Measurements from ENCODE around the gene FHIP1B.

FHIP1B gene

DNA sequence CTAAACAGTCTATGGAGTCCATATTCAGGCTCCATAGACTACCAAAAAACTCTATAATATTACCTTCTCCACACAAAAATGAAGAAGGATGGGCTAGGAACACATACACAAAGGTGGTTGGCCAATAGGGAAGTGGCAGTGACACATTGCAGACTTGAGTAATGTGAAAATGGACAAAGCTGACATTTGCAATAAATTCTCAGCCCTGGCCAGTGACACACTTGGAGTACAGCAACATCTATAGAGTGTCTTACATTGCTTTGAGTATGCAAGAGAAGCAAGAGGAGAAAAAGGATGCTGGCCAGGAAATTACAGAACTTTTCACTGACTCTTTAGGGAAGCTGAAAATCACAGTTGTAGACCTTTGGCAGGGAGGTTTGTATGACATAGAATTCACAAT is 42.7 kb downstream of the FHIP1B start:
- H3K27ac ChIP-seq (ENCODE audit: low read depth in 2 of 2, low read length in 2 of 2): no peak overlapping the region
- H3K9ac ChIP-seq (ENCODE audit: low read depth in 1 of 2, low read length in 2 of 2): no peak overlapping the region
- no peaks in the 10 kb centered on the region for H3K9me3 ChIP-seq (ENCODE audit: control insufficient read depth in 2 of 2, low read length in 2 of 2)
- H3K4me3 ChIP-seq (ENCODE audit: low read length in 2 of 2): no peak overlapping the region
- no peaks in the 10 kb centered on the region for H3K4me1 ChIP-seq (ENCODE audit: control insufficient read depth in 2 of 2, insufficient read depth in 2 of 2, low read length in 2 of 2)
- no peaks in the 10 kb centered on the region for H3K36me3 ChIP-seq (ENCODE audit: control insufficient read depth in 2 of 2, insufficient read depth in 2 of 2, low read length in 2 of 2)
- H3K27me3 ChIP-seq (ENCODE audit: control insufficient read depth in 2 of 2, insufficient read depth in 2 of 2, low read length in 2 of 2): no peaks in the 10 kb centered on the region

DNA sequence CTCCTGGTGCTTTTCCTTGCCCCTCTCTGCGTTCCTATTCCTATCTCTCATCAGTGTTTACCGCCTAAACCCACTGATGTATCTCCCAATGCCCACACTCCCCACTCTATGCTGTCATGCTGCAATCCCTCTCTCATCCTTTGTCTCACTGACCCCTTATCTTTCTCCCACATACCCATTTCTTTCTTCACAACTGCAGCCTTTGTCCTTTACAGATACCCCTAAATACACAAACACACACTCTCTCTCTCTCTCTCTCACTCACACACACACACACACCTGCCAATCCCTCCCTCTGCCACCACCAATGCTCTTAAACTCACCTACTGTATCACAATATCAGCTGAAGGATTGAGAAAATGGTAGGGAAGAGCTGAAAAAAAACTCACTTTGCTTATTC is 59.0 kb downstream of the FHIP1B start:
- Histone ChIP-seq H3K36me3 (ENCODE audit: control insufficient read depth in 2 of 2, insufficient read depth in 2 of 2, low read length in 2 of 2) (no peaks in the 10 kb centered on the region), H3K9ac (ENCODE audit: low read depth in 1 of 2, low read length in 2 of 2) (no peak overlapping the region), H3K27me3 (ENCODE audit: control insufficient read depth in 2 of 2, insufficient read depth in 2 of 2, low read length in 2 of 2) (no peaks in the 10 kb centered on the region), H3K27ac (ENCODE audit: low read depth in 2 of 2, low read length in 2 of 2) (no peak overlapping the region), H3K4me1 (ENCODE audit: control insufficient read depth in 2 of 2, insufficient read depth in 2 of 2, low read length in 2 of 2) (no peaks in the 10 kb centered on the region), H3K9me3 (ENCODE audit: control insufficient read depth in 2 of 2, low read length in 2 of 2) (no peaks in the 10 kb centered on the region), H3K4me3 (ENCODE audit: low read length in 2 of 2) (no peak overlapping the region)

DNA sequence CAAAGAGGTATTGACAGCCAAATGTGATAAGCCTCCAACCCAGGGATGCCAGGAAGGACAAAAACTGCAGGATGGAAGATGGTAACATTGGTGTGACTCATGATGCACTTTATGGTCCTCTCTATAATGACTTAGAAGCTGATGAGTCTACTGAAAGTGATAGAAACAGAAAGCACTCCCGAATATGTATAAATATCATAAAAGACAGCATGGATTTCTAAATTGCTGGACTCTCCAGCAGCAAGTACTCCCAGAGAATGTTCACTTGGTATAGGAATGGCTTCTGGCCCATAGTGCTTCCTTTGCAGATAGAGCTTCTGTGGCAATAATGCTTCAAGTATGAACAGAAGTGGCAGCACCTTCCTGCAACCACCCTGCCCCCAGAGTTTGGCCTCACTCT is 64.2 kb downstream of the FHIP1B start, which contains the start of gene OR52B2:
Gene OR52B2 (minus strand): TSS at position 101 of the 400 bp plus-strand sequence. CDS start 0 bp downstream, at position 101.
- no peak within 1 kb of the TSS for H3K27ac ChIP-seq (ENCODE audit: low read depth in 2 of 2, low read length in 2 of 2)
- no peaks in the 10 kb centered on the region for H3K36me3 ChIP-seq (ENCODE audit: control insufficient read depth in 2 of 2, insufficient read depth in 2 of 2, low read length in 2 of 2)
- H3K4me3 ChIP-seq (ENCODE audit: low read length in 2 of 2): no peak within 1 kb of the TSS
- no peak within 1 kb of the TSS for H3K9ac ChIP-seq (ENCODE audit: low read depth in 1 of 2, low read length in 2 of 2)
- no peaks in the 10 kb centered on the region for H3K4me1 ChIP-seq (ENCODE audit: control insufficient read depth in 2 of 2, insufficient read depth in 2 of 2, low read length in 2 of 2)
- no peaks in the 10 kb centered on the region for H3K9me3 ChIP-seq (ENCODE audit: control insufficient read depth in 2 of 2, low read length in 2 of 2)
- no peaks in the 10 kb centered on the region for H3K27me3 ChIP-seq (ENCODE audit: control insufficient read depth in 2 of 2, insufficient read depth in 2 of 2, low read length in 2 of 2)
